MV-4-11 (cell line): Measurements from ENCODE around the gene KMT5C.
A peak's percentile ranks its signal among the peaks of the same experiment; 100 is the strongest.

ENCODE experiments used
- DNase-seq: peaks from one replicate; lab custom pipeline; 2025; lab: John Stamatoyannopoulos, UW

Gene KMT5C

DNA sequence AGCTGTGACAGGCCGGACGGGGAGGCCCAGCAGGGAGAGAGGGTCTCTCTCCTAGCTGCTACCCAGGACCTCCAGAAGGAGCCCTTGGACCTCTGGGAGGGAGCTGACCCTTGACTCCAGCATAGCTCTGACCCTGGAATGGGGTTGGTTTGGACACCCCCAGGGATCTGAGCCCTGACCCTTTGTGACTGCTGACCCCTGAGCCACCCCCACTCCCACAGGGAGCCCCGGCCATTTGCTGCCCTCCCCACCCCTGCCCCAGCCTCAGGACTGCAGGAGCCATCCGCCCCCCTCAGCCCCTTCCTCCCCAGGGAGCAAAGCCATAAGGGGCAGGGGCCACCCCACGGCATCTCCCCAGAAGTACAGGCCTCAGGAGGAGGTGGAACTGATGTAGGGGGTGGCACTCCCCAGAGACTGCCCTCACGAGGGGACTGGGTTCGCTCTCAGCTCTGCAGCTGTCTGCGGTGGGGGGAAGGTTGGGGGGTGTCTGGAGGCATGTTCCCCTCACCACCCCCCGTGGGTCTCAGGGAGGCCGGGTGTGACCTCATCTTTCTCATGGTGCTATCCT, 7.8 kb downstream of the KMT5C start:
- no peak for DNase-seq

DNA sequence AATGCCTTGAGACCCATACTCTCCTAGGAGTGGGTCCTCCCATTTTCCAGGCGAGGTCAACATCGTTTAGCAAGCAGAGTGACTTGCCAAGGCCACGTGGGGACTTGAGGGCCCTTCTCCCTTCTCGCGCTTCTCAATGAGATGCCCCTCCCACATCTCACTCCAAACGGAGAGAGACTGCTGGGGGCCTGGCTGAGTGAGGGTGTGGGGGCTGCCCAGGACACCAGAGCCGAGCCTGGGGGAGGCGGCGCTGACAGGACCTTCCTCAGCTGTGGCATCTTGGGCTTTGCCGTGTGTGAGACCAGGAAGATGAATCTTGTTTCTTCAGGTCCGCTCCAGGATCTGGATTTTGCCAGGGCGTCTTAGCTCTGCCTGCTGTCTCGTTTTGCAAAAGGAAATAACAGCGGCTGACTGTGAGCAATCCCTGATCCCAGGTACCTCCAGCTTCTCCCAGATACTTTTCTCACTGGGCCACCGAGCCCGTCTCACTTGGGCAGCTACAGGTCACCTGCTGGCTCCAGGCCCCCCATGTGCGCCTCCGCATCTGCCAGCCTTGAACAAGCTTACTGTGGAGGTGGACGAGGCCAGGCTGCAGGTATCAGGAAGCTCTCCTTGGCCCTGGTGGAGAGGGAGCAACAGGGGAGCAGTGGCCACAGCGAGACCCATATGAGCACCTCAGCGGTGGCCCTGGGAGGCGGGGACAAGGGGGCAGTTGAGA, 8.8 kb downstream of the KMT5C start:
- DNase-seq = no peak

DNA sequence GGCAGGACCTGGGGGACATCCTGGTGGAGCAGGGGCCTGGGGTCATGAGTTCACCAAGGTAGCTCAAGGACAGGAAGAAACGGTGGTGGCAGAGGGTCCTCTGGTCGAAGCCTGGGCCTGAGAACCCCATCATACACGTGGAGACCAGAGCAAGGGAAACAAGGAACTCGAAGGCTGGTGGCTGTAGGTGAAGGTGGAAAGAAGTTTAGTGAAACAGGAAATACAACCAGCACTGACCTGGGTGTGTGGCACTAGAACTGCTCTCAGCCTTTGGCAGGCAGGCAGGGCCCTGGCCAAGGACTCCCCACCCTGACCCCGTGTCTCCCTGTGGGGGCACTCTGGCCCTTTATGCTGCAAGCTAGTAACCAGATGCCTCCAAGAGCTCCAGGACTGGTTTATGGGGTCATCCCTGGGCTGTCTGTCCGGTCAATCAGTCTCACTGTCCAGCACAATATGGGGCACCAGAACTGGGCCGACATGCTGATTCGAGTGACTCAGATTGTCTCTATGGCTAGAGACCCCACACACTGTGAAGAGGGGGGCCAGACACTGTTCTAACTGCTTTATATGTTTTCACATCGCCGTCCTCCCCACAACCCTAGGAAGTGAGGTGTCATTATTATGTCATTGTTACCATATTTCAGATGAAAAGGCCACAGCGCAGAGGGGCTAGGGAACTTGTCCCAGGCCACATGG, 11.1 kb downstream of the KMT5C start:
- DNase-seq = no peak

DNA sequence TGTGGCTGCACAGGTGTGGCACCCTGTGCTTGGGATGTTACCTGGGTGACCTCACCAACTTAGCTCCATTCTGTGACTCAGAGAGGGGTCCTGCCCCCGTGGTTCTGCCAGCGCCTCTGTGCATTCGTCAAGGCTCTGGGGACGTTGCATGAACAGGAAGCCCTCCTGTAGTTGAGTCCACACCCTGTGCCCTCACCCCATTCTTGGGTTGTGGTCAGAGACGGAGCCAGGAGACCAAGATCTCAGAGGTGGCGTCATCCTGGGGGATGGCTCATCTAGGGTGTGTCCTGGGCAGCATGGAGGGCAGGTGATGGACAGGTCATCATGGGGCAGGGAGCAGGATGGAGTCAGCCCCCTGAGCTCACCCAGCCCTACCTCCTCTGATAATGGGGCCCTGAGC, 12.4 kb downstream of the KMT5C start:
- no peak for DNase-seq

DNA sequence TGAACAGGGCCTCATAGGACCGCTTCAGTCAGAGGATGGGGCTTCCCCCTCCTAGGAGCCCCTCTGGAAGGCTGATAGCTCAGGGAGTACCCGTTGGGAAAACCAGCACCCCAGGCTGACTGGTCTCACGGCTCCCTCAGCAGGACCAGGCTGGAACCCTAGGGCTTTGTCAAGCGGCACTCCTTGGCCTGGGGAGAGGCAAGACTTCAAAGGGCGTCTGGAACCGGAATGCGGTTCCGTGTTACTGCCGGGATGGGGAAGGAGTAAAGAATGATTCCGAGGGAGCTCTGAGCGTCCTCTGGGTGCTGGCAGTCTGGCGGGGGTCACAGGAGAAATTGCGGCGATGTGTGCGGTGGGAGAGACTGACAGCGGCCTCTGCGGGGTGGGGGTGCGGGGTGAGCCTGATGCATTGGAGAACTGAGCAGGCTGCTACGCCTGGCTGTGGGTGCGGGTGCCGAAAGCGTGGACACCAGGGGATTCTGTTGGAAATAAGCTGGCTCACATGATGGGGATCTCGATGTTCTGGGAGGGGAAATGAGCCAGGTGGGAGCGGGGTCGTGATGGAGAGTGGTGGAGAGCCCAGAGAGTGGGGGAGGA, 13.0 kb downstream of the KMT5C start:
- no peak for DNase-seq

DNA sequence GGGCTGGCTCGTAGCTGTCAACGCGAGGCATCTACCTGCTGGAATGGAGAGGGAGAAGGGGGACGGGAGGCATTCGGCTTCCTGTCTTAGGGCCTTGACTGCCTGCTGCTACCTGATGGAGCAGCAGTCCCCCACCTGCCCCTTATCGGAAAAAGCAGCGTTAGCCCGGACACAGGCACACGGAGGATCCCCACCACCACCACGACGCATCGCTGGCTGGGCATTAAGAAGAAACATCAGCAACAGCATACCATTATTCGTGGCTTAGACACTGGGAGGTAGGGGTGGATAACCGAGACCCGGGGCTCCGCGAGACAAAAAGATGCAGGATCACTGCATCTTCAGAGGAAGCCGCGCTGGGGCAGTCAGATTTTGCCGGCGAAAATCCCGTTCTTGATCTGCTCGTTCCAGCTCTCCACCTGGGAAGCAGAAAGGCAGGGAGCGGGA, 13.7 kb downstream of the KMT5C start:
- no peak for DNase-seq

DNA sequence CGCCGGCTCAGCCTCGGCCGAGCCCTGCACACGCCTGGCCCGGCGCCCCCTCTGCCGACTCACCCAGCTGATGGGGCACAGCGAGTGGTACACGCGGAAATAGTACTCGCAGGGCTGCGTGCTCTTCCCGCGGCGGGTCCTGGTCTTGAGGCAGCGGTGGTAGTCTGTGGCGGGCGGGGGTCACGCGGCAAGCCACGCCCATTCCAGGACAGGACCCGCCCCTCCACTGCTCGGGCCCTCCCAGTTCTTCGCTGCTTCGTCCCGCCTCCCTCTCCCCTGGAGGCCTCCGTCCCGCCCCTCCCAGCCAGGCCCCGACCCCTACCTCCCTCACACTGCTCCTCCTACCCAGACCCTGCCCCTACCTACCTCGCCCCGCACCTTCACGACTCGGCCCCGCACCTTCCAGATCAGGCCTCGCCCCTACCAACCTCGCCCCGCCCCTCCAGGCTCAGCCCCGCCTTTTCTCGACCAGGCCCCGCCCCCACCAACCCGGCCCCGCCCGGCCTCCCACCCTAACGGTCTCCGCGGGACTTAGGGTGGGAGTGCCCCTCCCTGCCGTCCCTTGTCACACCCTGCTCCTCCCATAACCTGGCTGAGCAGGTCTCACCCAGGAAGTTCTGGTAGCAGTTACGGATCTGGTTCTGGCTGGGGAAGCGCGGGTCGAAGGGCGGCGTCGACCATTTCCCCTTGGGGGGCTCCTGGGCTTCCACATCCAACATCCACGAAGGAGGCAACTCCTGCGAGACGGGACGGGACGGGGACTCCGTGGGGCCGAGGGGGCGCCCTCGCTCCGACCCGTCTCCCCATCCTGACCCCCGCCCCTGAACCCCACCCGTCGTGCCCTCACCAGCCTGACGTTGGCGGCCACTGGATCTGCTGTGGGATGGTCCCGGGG, 14.4 kb downstream of the KMT5C start:
- DNase-seq = peak; percentile 67

DNA sequence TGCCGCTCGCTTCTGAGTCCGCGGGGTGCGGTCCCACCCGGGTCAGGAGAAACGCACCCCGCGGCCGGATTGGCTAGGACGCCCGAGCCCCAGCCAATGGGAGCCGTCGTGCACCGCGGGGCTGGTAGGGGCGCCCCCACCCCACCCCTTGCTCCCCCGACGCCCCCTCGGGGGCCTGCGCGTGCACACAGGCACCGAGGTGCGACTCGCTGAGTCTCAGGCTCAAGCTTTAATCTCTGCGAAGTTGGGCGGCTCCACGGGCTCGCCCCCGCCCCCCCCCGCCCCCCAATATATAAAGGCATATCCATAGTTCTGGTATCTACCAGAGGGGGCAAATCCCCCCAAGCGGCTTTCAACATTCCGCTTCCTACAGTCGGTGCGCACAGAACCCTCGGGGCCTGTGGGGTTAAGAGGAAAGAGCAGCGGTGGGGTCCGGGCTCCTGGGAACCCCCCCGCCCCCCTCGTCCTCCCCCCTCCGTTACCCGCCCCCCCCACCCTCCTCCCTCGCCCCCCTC, 15.1 kb downstream of the KMT5C start, which contains the start of gene COX6B2:
TSS of gene COX6B2 (minus strand) at position 22 of the 515 bp plus-strand sequence. CDS start 198 bp downstream, outside the sequence.
- no peak for DNase-seq

DNA sequence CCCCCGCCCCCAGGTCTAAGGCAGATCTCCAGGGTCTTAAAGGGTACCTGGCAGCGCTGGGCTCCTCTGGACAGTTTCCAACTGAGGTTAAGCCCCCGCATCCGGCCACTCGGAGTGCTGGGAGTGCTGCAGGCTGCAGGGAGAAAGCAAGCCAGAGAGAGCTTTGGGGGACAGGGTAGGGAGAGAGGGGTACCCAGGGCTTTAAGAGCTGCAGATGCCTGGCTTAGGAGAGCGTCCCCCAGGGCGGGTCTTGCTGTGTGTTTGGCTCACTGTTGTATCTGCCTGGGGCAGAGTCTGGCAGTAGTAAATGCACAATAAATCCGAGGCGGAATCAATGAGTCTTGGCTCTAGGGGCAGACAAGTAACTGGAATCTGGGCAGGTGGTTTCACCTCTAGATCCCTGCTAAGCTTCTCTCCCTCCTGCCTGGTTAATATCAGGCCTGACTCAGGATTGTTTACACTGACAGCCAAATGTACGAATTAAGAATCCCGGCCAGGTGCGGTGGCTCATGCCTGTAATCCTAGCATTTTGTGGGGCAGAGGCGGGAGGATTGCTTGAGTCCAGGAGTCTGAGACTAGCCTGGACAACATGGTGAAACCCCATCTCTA, 15.6 kb downstream of the KMT5C start:
- DNase-seq = no peak

DNA sequence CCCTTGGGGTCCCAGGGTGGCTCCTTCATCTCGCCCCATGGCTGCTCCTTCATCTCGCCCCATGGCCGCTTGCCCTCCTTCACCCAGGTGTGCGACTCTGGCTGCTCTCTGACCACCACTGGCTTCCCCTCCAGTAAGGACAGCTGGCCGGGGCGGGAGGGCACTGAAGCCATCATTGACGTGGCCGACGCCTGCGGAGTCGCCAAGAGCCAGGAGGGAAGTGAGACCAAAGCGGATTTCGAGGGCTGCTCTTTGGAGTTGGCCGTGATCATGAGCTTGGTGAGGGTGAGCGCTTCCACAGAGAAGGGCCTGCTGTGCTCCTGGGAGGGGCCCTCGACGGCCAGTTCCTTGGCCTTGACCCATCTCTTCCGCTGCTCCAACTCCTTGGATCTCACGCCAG, 18.8 kb downstream of the KMT5C start:
- DNase-seq = peak; percentile 68

DNA sequence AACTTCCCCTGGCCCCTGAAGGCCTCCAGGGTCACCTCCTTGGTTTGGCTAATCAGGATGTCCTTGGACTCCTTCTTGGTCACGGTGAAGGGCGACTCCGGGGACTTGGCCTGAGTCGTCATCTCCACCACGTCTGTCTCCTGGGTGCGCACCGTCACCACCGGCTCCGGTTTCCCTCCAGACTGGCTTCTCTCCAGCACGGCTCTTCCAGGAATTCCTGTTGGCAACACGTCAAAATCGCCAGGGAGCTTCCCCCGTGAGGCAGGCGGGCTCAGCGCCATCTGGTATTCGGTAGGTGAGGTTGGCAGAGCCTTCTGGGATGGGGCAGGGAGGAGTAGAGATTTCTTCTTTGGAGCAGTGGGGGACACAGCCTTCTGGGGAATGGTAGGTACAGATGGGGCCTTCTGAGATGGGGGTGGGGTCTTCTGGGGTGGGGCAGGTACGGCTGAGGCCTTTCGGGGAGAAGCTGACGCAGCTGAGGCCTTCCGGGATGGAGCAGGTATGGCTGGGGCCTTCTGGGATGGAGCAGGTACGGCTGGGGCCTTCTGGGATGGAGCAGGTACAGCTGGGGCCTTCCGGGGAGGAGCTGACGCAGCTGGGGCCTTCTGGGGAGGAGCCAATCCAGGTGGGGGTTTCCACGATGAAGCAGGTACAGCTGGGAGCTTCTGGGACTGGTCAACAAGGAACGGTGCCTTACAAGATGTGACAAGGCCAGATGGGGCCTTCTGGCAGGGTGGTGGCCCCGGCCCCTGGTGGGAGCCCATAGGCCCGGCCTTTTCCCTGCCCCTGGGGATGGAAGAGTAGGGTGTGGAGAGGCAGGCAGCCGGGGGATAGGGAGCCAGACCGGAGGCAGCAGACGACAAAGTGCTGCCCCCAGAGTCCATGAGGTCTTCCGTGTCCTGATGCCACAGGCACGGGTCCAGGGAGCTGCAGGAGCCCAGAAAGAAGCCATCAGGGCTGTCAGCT, 19.6 kb downstream of the KMT5C start:
- no peak for DNase-seq

DNA sequence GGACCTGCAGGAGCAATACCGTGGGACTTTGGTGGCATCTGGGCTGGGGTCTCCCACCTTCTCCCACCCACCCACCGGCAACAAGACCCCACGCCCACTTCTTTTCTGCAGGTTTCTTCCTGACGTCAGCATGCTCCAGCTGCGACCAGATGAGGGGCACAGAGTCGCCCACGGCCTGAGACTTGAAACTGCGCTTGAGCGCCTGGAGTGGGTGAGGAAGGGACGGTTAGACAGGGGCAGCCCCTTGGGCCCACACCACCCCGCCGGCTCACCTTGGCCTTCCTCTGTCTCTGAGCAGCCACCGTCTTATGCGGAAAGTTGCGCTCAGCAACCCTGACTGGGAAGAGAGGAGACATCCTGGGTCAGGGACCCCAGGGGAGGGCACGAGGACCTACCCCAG, 21.2 kb downstream of the KMT5C start:
- DNase-seq = no peak

DNA sequence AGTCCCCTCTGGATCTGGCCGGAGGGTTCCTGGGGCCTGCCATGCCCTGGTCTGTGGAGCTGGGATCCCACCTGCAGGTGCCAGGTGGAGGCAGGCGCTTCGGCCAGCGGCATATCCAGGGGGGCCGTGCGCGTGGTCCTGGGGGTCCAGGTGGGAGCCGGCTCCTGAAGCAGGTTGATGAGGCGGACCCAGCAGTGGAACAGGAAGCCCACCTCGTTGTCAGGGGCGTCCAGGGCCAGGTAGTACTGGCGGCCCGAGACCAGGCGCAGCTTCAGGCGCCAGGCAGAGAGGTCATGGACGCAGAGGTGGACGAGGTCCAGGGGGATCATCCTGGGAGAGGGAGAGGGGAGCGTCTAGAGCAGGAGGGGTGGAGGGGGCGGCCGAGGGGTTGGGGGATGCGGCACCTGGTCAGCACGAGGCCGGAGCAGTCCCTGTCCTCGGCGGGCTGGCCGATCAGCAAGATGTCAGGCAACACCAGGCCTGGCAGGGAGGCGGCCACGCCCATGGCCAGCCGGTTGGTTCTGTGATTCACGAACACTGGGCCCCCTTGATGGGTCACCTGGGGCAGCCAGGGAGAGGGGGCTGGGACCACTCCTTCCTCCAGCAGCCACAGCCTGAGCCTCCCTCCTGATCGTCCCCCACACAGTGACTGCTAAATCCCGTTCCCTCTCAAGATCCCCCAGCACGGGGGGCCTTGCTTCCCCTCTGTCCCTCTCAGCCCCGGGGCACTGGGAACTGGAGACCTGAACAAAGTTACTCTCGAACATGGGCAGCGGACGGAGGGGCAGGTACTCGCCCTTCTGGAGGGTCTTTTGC, 22.7 kb downstream of the KMT5C start:
- DNase-seq = no peak

DNA sequence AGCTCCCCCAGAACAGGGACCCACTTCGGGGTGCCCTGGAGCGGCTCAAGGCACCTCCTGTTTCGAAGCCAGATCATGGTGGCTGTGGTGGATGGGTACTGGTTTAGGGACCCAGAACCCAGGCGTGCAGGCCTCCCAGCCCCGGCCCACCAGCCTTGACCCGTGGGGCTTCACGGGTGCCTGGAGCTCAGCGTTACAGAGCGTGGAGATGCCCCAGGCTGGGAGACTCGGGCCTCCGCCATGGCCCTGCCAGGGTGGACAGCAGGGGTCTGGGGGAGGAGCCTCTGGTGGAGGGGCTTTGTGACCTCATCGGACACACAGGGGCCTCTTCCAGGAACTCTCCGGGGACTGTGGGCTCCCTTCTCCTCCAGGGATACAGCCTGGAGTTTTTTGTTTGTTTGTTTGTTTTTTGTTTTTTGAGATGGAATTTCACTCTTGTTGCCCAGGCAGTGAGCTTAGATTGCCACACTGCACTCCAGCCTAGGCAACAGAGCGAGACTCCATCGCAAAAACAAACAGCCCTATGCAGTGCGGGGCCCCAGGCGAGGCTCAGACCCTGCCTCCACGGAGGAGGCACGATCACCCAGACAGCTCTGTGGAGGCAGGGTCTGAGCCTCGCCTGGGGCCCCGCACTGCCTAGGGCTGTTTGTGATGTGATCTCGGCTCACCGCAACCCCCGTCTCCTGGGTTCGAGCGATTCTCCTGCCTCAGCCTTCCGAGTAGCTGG, 23.5 kb downstream of the KMT5C start, which contains the start of gene GARIN5B:
TSS of gene GARIN5B (minus strand) at position 271 of the 727 bp plus-strand sequence. CDS start at position 77, 194 bp downstream.
- no peak for DNase-seq

DNA sequence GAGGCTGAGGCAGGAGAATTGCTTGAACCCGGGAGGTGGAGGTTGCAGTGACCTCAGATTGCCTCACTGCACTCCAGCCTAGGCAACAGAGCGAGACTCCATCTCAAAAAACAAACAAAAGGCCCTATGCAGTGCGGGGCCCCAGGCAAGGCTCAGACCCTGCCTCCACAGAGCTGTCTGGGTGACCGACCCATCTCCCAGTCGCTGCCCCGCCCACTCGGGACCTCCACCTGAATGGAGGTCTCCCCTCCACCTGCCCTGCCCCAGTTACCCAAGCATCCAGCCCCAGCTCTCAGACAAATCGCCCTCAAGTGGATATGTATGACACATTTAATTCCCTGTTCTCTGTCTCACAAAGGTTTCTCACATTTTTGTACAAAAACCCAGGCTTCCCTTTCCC, 25.6 kb downstream of the KMT5C start:
- DNase-seq = no peak

DNA sequence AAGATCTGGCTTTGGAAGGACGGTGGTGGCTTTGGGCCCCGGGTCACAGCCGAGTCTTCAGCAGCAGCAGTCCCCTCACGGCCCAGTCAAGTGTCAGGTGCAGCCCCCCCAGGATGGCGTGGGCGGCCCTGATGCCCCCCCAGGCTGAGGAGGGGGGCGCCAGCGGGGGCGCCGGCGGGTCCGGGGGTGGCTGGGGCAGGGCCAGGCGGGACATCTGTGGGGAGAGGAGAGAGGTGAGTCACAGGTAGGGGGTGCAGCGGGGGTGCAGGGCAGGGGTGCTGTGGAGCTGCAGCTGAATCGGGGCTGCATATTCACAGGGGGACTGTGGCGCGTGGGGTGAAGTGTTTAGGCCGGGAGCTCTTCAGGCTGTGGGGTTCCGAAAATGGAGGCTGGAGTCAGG, 26.3 kb downstream of the KMT5C start:
- DNase-seq = no peak

DNA sequence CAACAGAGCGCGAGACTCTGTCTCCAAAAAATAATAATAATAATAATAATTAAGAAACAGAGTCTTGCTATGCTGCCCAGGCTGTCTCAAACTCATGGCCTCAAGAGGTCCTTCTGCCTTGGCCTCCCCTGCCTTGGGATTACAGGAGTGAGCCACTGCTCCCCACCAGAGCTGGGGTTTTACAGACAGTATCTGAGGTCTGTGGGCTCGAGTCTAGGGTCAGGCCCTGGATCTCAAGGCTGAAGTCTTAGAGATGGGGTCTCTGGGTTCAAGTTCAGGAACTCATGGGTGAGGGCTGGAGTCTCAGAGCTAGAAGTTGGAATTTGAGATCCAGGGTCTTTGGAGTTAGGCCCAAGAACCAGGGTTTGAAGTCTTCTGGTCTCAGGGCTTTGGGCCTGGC, 27.1 kb downstream of the KMT5C start:
- no peak for DNase-seq

DNA sequence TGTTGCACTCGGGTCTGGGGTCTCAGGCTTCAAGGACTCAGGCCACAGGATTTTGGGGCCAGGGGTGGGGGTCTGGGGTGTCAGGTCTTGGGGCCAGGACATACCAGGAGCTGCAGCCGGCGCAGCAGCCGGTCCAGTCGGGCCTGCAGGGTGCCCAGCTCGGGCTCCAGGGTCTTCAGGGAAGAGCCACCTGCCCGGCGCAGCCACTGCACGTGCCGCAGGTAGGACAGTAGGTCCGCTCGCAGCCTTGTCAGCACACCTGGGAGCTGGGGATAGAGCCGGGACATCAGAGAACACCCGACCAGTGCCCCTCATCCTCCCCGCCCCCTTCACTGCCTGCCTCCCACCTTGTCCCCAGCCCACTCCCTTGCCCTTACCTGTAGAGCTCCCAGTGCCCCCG, 28.4 kb downstream of the KMT5C start:
- DNase-seq = no peak
